Upper lobe of left lung (tissue), 6 donors: ENCODE results near the gene C5orf63. TPM values are rescaled to one million over a fixed set of nuclear protein-coding genes. Genes with fewer than 3 reads are reported as not detected.
A peak's percentile ranks its signal among the peaks of the same experiment; 100 is the strongest.

Experiments used
- ATAC-seq, 2 donors: fragments of 200-7000 bp; cut with Tn5 transposase; one replicate each; pipeline ENCODE4 v1.9.1; 2022; ENCODE audit warnings: mild to moderate bottlenecking in 2 of 2, moderate library complexity in 2 of 2; ENCODE audit not compliant: low FRiP score in 2 of 2
- DNase-seq, 2 donors: peaks; one replicate each; pipeline ENCODE4 v3.0.0-alpha.2; 2019 to 2020
- H3K27ac ChIP-seq, 4 donors: fragments of 200-600 bp; sonication (generic); one replicate each; pipeline ENCODE4 v1.5.1; 2016 to 2019
- H3K27me3 ChIP-seq, 4 donors: fragments of 200-600 bp; sonication (generic); one replicate each; pipeline ENCODE4 v1.5.1; 2017 to 2019
- H3K36me3 ChIP-seq, 4 donors: fragments of 200-600 bp; sonication (generic); one replicate each; pipeline ENCODE4 v1.5.1; 2016 to 2019
- H3K4me1 ChIP-seq, 4 donors: fragments of 200-600 bp; sonication (generic); one replicate each; pipeline ENCODE4 v1.5.1; 2018 to 2019
- H3K4me3 ChIP-seq, 4 donors: fragments of 200-600 bp; sonication (generic); one replicate each; pipeline ENCODE4 v1.5.1; 2017 to 2019; ENCODE audit warnings: mild to moderate bottlenecking in 2 of 4, moderate library complexity in 1 of 4
- H3K9me3 ChIP-seq, 4 donors: fragments of 200-600 bp; sonication (generic); one replicate each; pipeline ENCODE4 v1.5.1; 2018 to 2019
- CTCF ChIP-seq, 6 experiments: fragments of 450-650 bp in 4 of 6; fragments of 200-600 bp in 2 of 6; sonication (generic) in 2 of 6; IDR thresholded peaks; one replicate each; pipeline ENCODE4 v1.5.1; 2016 to 2019; ENCODE audit warnings: antibody characterized with exemption in 6 of 6
- EP300 ChIP-seq, 4 donors: sonication (generic); formaldehyde crosslinking; IDR thresholded peaks; one replicate each; pipeline ENCODE4 v1.5.1; 2017; ENCODE audit warnings: antibody characterized with exemption in 4 of 4, control low read depth in 2 of 4
- POLR2A ChIP-seq, 4 donors: fragments of 450-650 bp; IDR thresholded peaks; one replicate each; pipeline ENCODE4 v1.5.1; 2016 to 2017; ENCODE audit warnings: antibody characterized with exemption in 4 of 4, mild to moderate bottlenecking in 2 of 4
- POLR2AphosphoS5 ChIP-seq, 2 donors: sonication (generic); formaldehyde crosslinking; IDR thresholded peaks; one replicate each; pipeline ENCODE4 v1.5.1; 2017; ENCODE audit warnings: antibody characterized with exemption in 2 of 2
- WGBS, 2 donors: methylation state at CpG; one replicate each; pipeline ENCODE4 v1.1.5; 2017 to 2018; 5-methylcytosine and 5-hydroxymethylcytosine counted together
- total RNA-seq, 6 donors: library from RNA; depleted of rRNA in 4 of 6; stranded (reverse); fragments of >200 nt in 4 of 6; gene quantifications; one replicate each; pipeline versions ENCODE4 v1.1.0 to v1.2.1, GENCODE V29; 2016 to 2021
- donor health status: DM: no; HTN: no; CAD: no; lungs with moderate emphysema.
- donor health status: DM: no; HTN: yes; CAD: no; lungs with severe emphysema.

C5orf63 gene
- total RNA-seq, 6 donors from 2014 or later: 1.9 to 13.6 (median 6.1) TPM

GRCh38 chr5:127015716-127016115, 57.6 kb downstream of the C5orf63 start:
- ATAC-seq (no peak), DNase-seq (no peak)
- Histone ChIP-seq H3K4me1 (peaks cover 0 to 9% (median 0%) of the 10 kb centered on the region in 4 donors), H3K36me3 (no peaks in the 10 kb centered on the region), H3K4me3 (no peak overlapping the region), H3K27me3 (no peaks in the 10 kb centered on the region), H3K9me3 (no peaks in the 10 kb centered on the region), H3K27ac (no peak overlapping the region)
- no peak for TF ChIP-seq POLR2AphosphoS5 (IDR thresholded peaks at IDR 0.05)
- TF ChIP-seq CTCF (IDR thresholded peaks at IDR 0.05): no peak
- TF ChIP-seq EP300 (IDR thresholded peaks at IDR 0.05): no peak
- no peak for TF ChIP-seq POLR2A (IDR thresholded peaks at IDR 0.05)
- WGBS, 2 donors: 57 to 65% methylated on average over 4 of the region's 4 CpGs

GRCh38 chr5:127014573-127014972, 58.7 kb downstream of the C5orf63 start:
- TF ChIP-seq POLR2A (IDR thresholded peaks at IDR 0.05) (no peak), CTCF (IDR thresholded peaks at IDR 0.05) (no peak), POLR2AphosphoS5 (IDR thresholded peaks at IDR 0.05) (no peak), EP300 (IDR thresholded peaks at IDR 0.05) (no peak)
- Histone ChIP-seq H3K36me3 (no peaks in the 10 kb centered on the region), H3K9me3 (no peaks in the 10 kb centered on the region), H3K4me1 (peaks cover 0 to 9% (median 0%) of the 10 kb centered on the region in 4 donors), H3K27ac (no peak overlapping the region), H3K27me3 (no peaks in the 10 kb centered on the region), H3K4me3 (no peak overlapping the region)
- ATAC-seq (no peak), DNase-seq (no peak)
- 57 to 78% methylated on average over 1 of the region's 1 CpG for WGBS, 2 donors

GRCh38 chr5:127013407-127013806, 59.9 kb downstream of the C5orf63 start:
- no peak for TF ChIP-seq POLR2AphosphoS5 (IDR thresholded peaks at IDR 0.05)
- no peak for TF ChIP-seq CTCF (IDR thresholded peaks at IDR 0.05)
- no peak for TF ChIP-seq EP300 (IDR thresholded peaks at IDR 0.05)
- no peak for TF ChIP-seq POLR2A (IDR thresholded peaks at IDR 0.05)
- H3K27ac ChIP-seq: peak overlapping the region in 1 of 4 donors; percentile 54
- WGBS, 2 donors: 36 to 42% methylated on average over 2 of the region's 2 CpGs

GRCh38 chr5:127012916-127013315, 60.4 kb downstream of the C5orf63 start:
- no peak for ATAC-seq
- Histone ChIP-seq H3K4me3 (no peak overlapping the region), H3K36me3 (no peaks in the 10 kb centered on the region), H3K9me3 (no peaks in the 10 kb centered on the region), H3K4me1 (peaks cover 0 to 9% (median 0%) of the 10 kb centered on the region in 4 donors), H3K27me3 (no peaks in the 10 kb centered on the region), H3K27ac (peak overlapping the region in 1 of 4 donors; percentile 54)
- TF ChIP-seq CTCF (IDR thresholded peaks at IDR 0.05): no peak
- no peak for DNase-seq

More at GRCh38 chr5:127013407-127013806, 59.9 kb downstream of the C5orf63 start:
- Histone ChIP-seq H3K4me3 (no peak overlapping the region), H3K4me1 (peaks cover 0 to 9% (median 0%) of the 10 kb centered on the region in 4 donors), H3K27me3 (no peaks in the 10 kb centered on the region), H3K9me3 (no peaks in the 10 kb centered on the region), H3K36me3 (no peaks in the 10 kb centered on the region)
- no peak for DNase-seq
- ATAC-seq: no peak

- Histone ChIP-seq H3K27me3 (no peaks in the 10 kb centered on the region), H3K36me3 (no peaks in the 10 kb centered on the region), H3K4me1 (peaks cover 0 to 9% (median 0%) of the 10 kb centered on the region in 4 donors), H3K4me3 (no peak overlapping the region), H3K9me3 (no peaks in the 10 kb centered on the region), H3K27ac (no peak overlapping the region)
- TF ChIP-seq POLR2AphosphoS5 (IDR thresholded peaks at IDR 0.05) (no peak), EP300 (IDR thresholded peaks at IDR 0.05) (no peak), CTCF (IDR thresholded peaks at IDR 0.05) (no peak), POLR2A (IDR thresholded peaks at IDR 0.05) (no peak)
- no peak for DNase-seq
- ATAC-seq: no peak
- 65 to 67% methylated on average over 2 of the region's 2 CpGs for WGBS, 2 donors
Measured at GRCh38 chr5:127011961-127012644, 61.2 kb downstream of the C5orf63 start.
